Large intestine (tissue), 12 donors: ENCODE results near the gene CHRNA3. TPM values are rescaled to one million over a fixed set of nuclear protein-coding genes. Genes with fewer than 3 reads are reported as not detected.

ENCODE experiments used
- DNase-seq, 2 donors: peaks; one replicate each; pipeline versions ENCODE4 v3.0.0 to v3.0.0-alpha.2; 2013
- H3K27ac ChIP-seq: one replicate; pipeline ENCODE4 v1.5.1; 2013; ENCODE audit warnings: low read length
- H3K27me3 ChIP-seq: 2 replicates; pipeline ENCODE4 v1.6.1; 2013; ENCODE audit warnings: low read length; ENCODE audit not compliant: control insufficient read depth, insufficient read depth
- H3K36me3 ChIP-seq: 2 replicates; pipeline ENCODE4 v1.6.1; 2013; ENCODE audit warnings: low read length; ENCODE audit not compliant: control insufficient read depth, insufficient read depth
- H3K4me1 ChIP-seq: one replicate; pipeline ENCODE4 v1.6.1; 2013; ENCODE audit warnings: low read length; ENCODE audit not compliant: control insufficient read depth, insufficient read depth
- H3K4me3 ChIP-seq: one replicate; pipeline ENCODE4 v1.5.1; 2013; ENCODE audit warnings: low read length
- H3K9me3 ChIP-seq: one replicate; pipeline ENCODE4 v1.6.1; 2013; ENCODE audit warnings: mild to moderate bottlenecking, low read depth, low read length, moderate library complexity; ENCODE audit not compliant: control insufficient read depth
- WGBS: methylation state at CpG from one replicate; pipeline ENCODE4 v1.1.5; 2013; ENCODE audit warnings: low lambda C conversion rate; ENCODE audit not compliant: insufficient coverage; 5-methylcytosine and 5-hydroxymethylcytosine counted together
- long read RNA-seq, 11 donors: transcript quantifications; one replicate each; lab custom pipeline, GENCODE V29; 2026
- polyA plus RNA-seq: library from polyadenylated mRNA; unstranded; fragments of 120-200 nt; gene quantifications from one replicate; pipeline ENCODE4 v1.2.1, GENCODE V29; 2013

CHRNA3 gene
- 26.6 TPM for polyA plus RNA-seq
- long read RNA-seq, donor 1, transcript CHRNA3-201 (6 exons, 3,202 nt) = major isoform, 5 of 5 reads
- long read RNA-seq, donor 1, partial matches to known transcripts = 0 of 5 reads
- long read RNA-seq, donor 1, other reads (novel, unspliced or antisense) = 0 of 5 reads
- long read RNA-seq, donor 2, transcript CHRNA3-201 (6 exons, 3,202 nt) = major isoform, 5 of 5 reads
- long read RNA-seq, donor 2, partial matches to known transcripts = 0 of 5 reads
- long read RNA-seq, donor 2, other reads (novel, unspliced or antisense) = 0 of 5 reads
- long read RNA-seq, donor 3 = 0 reads
- long read RNA-seq, donor 4 = 0 reads
- long read RNA-seq, donor 5, transcript CHRNA3-201 (6 exons, 3,202 nt) = major isoform, 7 of 7 reads
- long read RNA-seq, donor 5, partial matches to known transcripts = 0 of 7 reads
- long read RNA-seq, donor 5, other reads (novel, unspliced or antisense) = 0 of 7 reads
- long read RNA-seq, donor 6, transcript CHRNA3-201 (6 exons, 3,202 nt) = major isoform, 10 of 10 reads
- long read RNA-seq, donor 6, partial matches to known transcripts = 0 of 10 reads
- long read RNA-seq, donor 6, other reads (novel, unspliced or antisense) = 0 of 10 reads
- long read RNA-seq, donor 7, transcript CHRNA3-201 (6 exons, 3,202 nt) = major isoform, 5 of 10 reads
- long read RNA-seq, donor 7, partial matches to known transcripts = 5 of 10 reads
- long read RNA-seq, donor 7, other reads (novel, unspliced or antisense) = 0 of 10 reads
- long read RNA-seq, donor 8, partial matches to known transcripts = 0 of 2 reads
- long read RNA-seq, donor 8, other reads (novel, unspliced or antisense) = 0 of 2 reads
- long read RNA-seq, donor 9, transcript CHRNA3-201 (6 exons, 3,202 nt) = major isoform, 8 of 8 reads
- long read RNA-seq, donor 9, partial matches to known transcripts = 0 of 8 reads
- long read RNA-seq, donor 9, other reads (novel, unspliced or antisense) = 0 of 8 reads
- long read RNA-seq, donor 10, partial matches to known transcripts = 0 of 1 reads
- long read RNA-seq, donor 10, other reads (novel, unspliced or antisense) = 0 of 1 reads
- long read RNA-seq, donor 11, partial matches to known transcripts = 0 of 4 reads
- long read RNA-seq, donor 11, other reads (novel, unspliced or antisense) = 0 of 4 reads

DNA sequence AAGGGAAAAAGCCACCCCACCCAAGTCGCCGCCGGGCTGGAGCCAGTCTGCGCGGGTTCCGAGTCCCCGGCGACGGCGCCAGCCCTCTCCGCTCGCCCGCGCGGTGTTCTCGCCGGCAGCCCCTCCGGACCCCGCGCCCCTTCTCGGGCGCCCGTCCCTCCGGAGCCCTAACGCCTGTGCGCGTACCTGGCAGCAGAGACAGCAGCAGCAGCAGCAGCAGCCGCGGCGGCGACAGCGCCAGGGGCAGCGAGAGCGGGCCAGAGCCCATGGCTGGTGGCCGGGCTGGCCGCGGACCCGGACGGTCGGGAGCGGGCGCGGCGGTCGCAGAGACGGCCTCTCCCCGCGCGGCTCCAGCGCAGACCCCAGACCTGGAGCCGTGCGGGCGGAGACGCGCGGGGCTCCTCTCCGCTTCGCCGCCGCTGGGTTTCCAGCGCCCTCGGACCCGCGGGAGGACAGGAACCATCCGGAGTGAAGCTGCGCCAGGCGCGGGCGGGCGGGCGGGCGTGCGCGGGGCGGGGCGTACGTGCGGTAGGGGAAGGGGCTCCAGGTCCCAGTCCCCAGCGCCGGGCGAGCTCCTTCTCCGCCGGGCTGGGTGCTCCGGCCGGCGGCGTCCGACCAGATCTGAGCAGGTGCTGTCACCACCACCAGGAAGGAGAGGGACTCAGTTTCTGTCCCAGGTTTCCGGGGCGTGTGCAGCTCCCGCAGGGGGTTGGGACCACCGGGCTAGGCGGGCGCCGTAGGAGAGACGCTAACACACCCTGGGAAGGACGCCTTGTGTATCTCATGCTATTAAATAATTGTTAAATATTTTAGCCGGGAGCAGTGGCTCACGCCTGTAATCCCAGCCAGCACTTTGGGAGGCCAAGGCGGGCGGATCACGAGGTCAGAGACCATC is at the start of gene CHRNA3:
CHRNA3 (minus strand) TSS at position 470 of the 895 bp plus-strand sequence; CDS start at position 268, 202 bp downstream.
- peaks cover 48% of the 10 kb centered on the region for H3K27me3 ChIP-seq
- no peaks in the 10 kb centered on the region for H3K36me3 ChIP-seq
- peak in 1 of 2 donors; percentile 19 for DNase-seq
- H3K27ac ChIP-seq = peak within 1 kb of the TSS; percentile 56
- H3K4me1 ChIP-seq = no peaks in the 10 kb centered on the region
- H3K9me3 ChIP-seq = no peaks in the 10 kb centered on the region
- peak within 1 kb of the TSS; percentile 31 for H3K4me3 ChIP-seq
- no CpG with 5 or more reads among the region's 102 CpGs for WGBS

DNA sequence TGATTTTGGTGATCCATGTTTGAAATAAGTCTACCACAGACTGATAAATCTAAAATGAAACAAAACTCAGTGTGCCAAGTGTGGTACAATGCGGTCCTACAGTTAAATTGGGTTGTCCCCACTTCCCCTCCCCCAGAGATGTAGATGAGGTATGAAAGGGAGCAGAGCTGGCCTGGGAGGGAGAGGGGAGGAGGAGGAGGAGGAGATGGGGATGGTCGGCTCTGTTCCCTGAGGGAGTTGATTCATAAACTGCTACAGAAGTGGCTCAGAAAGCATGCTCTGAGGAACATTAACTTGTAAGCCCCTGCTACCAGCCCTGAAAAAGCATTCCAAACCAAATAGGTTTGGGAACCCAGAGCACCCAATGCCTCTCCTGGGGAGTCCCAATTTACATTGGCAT is 48.2 kb upstream of the CHRNA3 start:
- DNase-seq = no peak
- H3K4me1 ChIP-seq = no peaks in the 10 kb centered on the region
- WGBS = no CpG with 5 or more reads among the region's 2 CpGs
- H3K4me3 ChIP-seq = no peak overlapping the region
- peaks cover 3% of the 10 kb centered on the region for H3K9me3 ChIP-seq
- no peaks in the 10 kb centered on the region for H3K36me3 ChIP-seq
- no peak overlapping the region for H3K27ac ChIP-seq
- no peaks in the 10 kb centered on the region for H3K27me3 ChIP-seq

DNA sequence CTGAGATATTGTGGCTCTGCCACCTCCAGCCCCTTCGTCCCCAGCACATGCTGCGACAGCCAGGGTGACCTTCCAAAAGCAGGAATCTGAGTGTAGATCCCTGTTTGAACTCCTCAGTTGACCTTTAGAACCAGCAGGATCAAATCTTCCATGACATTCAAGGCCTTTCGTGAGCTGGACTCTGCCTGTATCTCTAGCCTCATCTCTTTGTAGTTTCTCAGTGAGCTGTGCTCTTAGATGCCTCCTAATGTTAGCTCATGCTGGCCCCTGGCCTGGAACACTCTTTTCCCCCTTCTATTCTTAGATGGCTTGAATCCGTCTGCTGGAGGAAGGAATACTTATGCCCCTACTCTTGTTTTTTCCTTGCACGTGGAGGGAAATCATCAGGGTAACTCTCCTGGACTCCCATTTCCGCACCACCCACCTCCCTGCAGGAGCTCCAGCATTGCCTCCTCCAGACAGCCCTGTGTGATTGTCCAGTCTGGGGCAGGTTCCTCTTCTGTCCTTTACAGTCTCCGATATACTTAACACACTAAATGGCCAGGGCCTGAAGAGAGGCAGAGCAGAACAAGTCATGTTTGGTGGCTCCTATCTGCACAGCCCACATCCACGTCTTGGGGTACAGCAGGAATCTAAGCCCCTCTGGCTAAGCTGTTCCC is 46.9 kb upstream of the CHRNA3 start:
- no CpG with 5 or more reads among the region's 8 CpGs for WGBS
- no peaks in the 10 kb centered on the region for H3K36me3 ChIP-seq
- no peak overlapping the region for H3K4me3 ChIP-seq
- no peak for DNase-seq
- H3K9me3 ChIP-seq = no peaks in the 10 kb centered on the region
- no peaks in the 10 kb centered on the region for H3K4me1 ChIP-seq
- no peak overlapping the region for H3K27ac ChIP-seq
- H3K27me3 ChIP-seq = no peaks in the 10 kb centered on the region

DNA sequence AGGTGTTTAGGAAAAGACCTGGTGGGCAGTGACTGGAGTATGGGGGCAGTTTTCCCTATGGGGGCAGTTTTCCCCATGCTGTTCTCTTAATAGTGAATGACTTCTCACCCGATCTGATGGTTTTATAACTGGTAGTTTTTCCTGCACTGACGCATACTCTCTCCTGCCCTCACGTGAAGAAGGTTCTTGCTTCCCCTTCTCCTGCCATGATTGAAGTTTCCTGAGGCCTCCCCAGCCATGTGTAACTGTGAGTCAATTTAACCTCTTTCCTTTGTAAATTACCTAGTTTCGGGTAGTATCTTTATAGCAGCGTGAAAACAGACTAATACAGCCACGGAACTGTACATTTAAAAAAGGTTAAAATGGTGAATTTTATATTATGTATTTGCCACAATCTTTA is 45.2 kb upstream of the CHRNA3 start:
- Histone ChIP-seq H3K27me3 (no peaks in the 10 kb centered on the region), H3K36me3 (no peaks in the 10 kb centered on the region), H3K27ac (no peak overlapping the region), H3K4me1 (no peaks in the 10 kb centered on the region), H3K9me3 (no peaks in the 10 kb centered on the region), H3K4me3 (no peak overlapping the region)
- 100% methylated on average over 2 of the region's 6 CpGs for WGBS
- no peak for DNase-seq

DNA sequence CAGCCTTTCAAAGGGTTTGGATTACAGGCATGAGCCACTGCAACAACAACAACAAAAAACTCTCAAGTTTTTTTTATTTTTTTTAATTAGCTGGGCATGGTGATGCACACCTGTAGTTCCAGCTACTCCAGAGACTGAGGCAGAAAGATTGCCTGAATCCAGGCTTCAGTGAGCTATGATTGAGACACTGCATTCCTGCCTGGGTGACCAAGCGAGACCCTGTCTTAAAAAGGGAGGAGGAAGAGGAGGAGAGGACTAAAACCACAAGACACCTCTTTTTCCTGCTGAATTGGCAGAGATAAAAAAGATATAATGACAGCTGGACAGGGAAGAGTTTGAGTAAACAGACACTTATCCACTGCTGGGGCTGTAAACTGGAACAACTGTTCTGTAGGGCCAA is 42.9 kb upstream of the CHRNA3 start:
- Histone ChIP-seq H3K4me3 (no peak overlapping the region), H3K4me1 (no peaks in the 10 kb centered on the region), H3K36me3 (no peaks in the 10 kb centered on the region), H3K27me3 (no peaks in the 10 kb centered on the region), H3K9me3 (no peaks in the 10 kb centered on the region), H3K27ac (no peak overlapping the region)
- DNase-seq = no peak
- no CpG with 5 or more reads among the region's 1 CpG for WGBS

DNA sequence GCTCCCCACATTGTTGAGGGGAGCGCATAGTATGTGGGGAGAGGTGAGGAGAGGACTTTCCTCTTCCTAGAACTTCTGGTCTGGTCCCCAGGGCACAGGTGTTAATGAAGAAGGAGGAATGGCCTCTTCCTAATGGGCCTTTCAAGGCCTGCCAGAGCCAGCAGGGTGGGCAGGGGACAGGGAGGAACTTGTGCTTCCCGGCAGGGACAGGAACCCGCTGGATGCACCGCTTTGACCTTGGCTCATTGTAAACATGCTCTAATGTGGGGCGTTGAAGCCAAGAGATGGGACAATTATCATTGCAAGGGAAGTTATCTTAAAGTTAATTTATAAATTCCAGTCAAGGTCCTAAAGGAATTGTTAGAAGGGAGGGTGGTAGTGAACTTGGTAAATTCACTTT is 41.2 kb upstream of the CHRNA3 start:
- DNase-seq = no peak
- no peaks in the 10 kb centered on the region for H3K9me3 ChIP-seq
- no peak overlapping the region for H3K4me3 ChIP-seq
- no peaks in the 10 kb centered on the region for H3K36me3 ChIP-seq
- WGBS = no CpG with 5 or more reads among the region's 5 CpGs
- H3K27ac ChIP-seq = no peak overlapping the region
- no peaks in the 10 kb centered on the region for H3K4me1 ChIP-seq
- no peaks in the 10 kb centered on the region for H3K27me3 ChIP-seq

DNA sequence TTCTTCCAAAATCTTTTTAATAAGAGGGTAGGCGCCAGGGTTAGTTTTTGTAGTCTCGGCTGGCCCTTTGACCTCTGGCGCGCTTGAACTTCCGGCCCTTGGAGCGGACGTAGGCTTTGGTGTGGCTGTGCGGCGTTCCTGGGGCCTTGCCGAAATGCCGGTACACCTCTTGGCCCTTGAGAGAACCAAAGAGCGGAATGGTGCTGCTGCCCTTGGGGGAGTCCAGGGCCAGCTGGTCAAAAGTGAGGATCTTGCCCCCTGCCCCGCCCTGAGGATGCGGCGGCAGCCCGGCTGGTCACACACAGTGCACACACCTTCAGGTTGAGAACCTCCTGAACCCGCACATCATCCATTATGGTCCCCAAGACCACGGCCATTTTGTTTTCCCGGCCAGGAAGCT is 40.2 kb upstream of the CHRNA3 start:
- Histone ChIP-seq H3K9me3 (no peaks in the 10 kb centered on the region), H3K36me3 (no peaks in the 10 kb centered on the region), H3K4me1 (no peaks in the 10 kb centered on the region), H3K27ac (no peak overlapping the region), H3K4me3 (no peak overlapping the region), H3K27me3 (no peaks in the 10 kb centered on the region)
- WGBS = 80% methylated on average over 1 of the region's 19 CpGs
- no peak for DNase-seq

DNA sequence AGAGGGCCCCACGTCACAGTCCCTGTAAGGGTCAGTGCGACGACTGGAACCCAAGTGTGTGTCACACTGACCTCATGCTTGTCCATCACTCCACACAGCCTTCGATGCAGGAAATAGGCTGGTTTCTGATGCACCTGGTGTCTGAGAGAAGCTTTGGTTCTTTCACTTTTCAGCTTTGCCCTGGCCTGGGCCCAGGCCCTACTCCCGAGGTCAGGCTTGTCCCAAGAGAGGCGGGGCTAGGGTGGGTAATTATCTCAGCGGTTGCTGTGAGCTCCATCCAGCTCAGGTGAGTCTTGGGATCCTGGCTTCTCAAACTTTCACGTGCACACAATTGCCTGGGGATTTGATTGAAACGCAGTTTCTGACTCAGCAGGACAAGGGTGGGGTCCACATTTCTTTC is 39.8 kb upstream of the CHRNA3 start:
- no CpG with 5 or more reads among the region's 9 CpGs for WGBS
- DNase-seq = no peak
- Histone ChIP-seq H3K27me3 (no peaks in the 10 kb centered on the region), H3K9me3 (no peaks in the 10 kb centered on the region), H3K4me1 (no peaks in the 10 kb centered on the region), H3K27ac (no peak overlapping the region), H3K36me3 (no peaks in the 10 kb centered on the region), H3K4me3 (no peak overlapping the region)

DNA sequence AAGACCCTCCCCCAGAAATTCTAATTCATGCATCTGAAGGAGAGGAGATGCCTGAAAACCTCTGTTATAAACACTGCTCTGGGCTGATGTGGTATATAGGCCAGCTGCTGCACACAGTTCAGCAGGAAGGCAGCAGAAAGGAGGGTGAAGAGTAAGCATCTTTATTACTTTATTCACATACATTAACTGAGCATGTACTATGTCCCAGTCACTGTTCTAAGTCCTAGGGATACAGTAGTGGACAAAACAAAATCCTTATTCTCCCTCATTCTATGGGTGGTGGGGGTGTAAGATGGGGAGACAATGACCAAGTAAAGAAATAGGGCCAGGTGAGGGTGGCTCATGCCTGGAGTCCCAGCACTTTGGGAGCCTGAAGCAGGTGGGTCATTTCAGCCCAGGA is 38.0 kb upstream of the CHRNA3 start:
- H3K27me3 ChIP-seq = peaks cover 3% of the 10 kb centered on the region
- no peak overlapping the region for H3K27ac ChIP-seq
- no peaks in the 10 kb centered on the region for H3K4me1 ChIP-seq
- no peaks in the 10 kb centered on the region for H3K36me3 ChIP-seq
- no peaks in the 10 kb centered on the region for H3K9me3 ChIP-seq
- DNase-seq = no peak
- no peak overlapping the region for H3K4me3 ChIP-seq
